ENCODE data around the gene TPSD1.

DNA sequence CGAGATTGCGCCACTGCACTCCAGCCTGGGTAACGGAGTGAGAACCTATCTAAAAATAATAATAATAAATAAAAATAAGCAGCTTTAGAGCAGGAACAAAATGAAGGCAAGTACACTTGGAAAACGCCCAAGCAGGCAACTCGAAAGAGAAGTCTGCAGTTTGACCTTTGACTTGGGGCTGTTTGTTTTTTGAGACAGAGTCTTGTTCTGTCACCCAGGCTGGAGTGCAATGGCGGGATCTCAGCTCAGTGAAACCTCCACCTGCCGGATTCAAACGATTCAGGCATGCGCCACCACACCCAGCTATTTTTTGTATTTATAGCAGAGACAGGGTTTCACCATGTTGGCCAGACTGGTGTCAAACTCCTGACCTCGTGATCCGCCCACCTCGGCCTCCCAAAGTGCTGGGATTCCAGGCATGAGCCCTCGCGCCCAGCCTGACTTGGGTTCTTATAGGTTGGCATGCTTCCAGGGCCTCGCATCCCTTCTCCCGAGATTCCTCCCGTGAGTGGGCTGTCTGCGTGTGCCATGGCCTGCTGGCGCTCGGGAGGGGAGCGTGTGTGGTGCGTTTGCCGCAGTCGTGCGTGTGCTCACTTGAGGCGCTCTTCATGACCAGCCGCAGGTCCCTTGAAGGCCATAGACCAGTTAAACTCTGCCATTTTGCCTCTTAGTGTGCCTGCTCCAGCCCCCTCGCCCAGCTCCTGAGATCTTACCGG lies 35.1 kb downstream of the TPSD1 start:
- TF ChIP-seq, protein P1, sequence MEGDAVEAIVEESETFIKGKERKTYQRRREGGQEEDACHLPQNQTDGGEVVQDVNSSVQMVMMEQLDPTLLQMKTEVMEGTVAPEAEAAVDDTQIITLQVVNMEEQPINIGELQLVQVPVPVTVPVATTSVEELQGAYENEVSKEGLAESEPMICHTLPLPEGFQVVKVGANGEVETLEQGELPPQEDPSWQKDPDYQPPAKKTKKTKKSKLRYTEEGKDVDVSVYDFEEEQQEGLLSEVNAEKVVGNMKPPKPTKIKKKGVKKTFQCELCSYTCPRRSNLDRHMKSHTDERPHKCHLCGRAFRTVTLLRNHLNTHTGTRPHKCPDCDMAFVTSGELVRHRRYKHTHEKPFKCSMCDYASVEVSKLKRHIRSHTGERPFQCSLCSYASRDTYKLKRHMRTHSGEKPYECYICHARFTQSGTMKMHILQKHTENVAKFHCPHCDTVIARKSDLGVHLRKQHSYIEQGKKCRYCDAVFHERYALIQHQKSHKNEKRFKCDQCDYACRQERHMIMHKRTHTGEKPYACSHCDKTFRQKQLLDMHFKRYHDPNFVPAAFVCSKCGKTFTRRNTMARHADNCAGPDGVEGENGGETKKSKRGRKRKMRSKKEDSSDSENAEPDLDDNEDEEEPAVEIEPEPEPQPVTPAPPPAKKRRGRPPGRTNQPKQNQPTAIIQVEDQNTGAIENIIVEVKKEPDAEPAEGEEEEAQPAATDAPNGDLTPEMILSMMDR (IDR thresholded peaks at IDR 0.05; ENCODE audit: insufficient read depth, low read length) = no peak
- TF ChIP-seq GABPA (IDR thresholded peaks at IDR 0.05; ENCODE audit: low read depth) = no peak
